Stimulated activated CD4-positive, alpha-beta T cell treated with anti-CD3 and anti-CD28 coated beads, Interleukin-4, amount 100 ng/mL, for 48 hours (primary cell): ENCODE measurements around the gene GRAMD1B.
"Not testable (repeated sequence)": the region's sequence is repeated elsewhere in the genome, so short reads cannot be mapped to it uniquely, and the experiment has no call there.

Experiments used
- DNase-seq, 2 donors: peaks; one replicate each; pipeline ENCODE4 v3.0.0-alpha.2; 2020; ENCODE audit warnings: low read depth in 2 of 2

The GRAMD1B gene

GRCh38 chr11:123509737-123510578, 79.9 kb downstream of the GRAMD1B start:
- DNase-seq: no peak

- DNase-seq: no peak
Observed at GRCh38 chr11:123510579-123510905, 80.5 kb downstream of the GRAMD1B start.

GRCh38 chr11:123511037-123511870, 81.2 kb downstream of the GRAMD1B start:
- peak; percentile 70 to 75 for DNase-seq

- not testable (repeated sequence) for DNase-seq
Observed at GRCh38 chr11:123513309-123513708, 83.2 kb downstream of the GRAMD1B start.

GRCh38 chr11:123516238-123516637, 86.2 kb downstream of the GRAMD1B start:
- DNase-seq: no peak

GRCh38 chr11:123517559-123518364, 87.7 kb downstream of the GRAMD1B start:
- no peak for DNase-seq

GRCh38 chr11:123518496-123519054, 88.5 kb downstream of the GRAMD1B start:
- no peak for DNase-seq

GRCh38 chr11:123519055-123519796, 89.2 kb downstream of the GRAMD1B start:
- no peak for DNase-seq

GRCh38 chr11:123519797-123520193, 89.7 kb downstream of the GRAMD1B start:
- DNase-seq: no peak

- DNase-seq: not testable (repeated sequence)
Observed at GRCh38 chr11:123520476-123520875, 90.4 kb downstream of the GRAMD1B start.

- DNase-seq: no peak
Observed at GRCh38 chr11:123521001-123521400, 90.9 kb downstream of the GRAMD1B start.

GRCh38 chr11:123521930-123522329, 91.9 kb downstream of the GRAMD1B start:
- DNase-seq: no peak

GRCh38 chr11:123523539-123523938, 93.5 kb downstream of the GRAMD1B start:
- no peak for DNase-seq

- DNase-seq: no peak
Observed at GRCh38 chr11:123525097-123525496, 95.0 kb downstream of the GRAMD1B start.

GRCh38 chr11:123525511-123525918, 95.4 kb downstream of the GRAMD1B start:
- no peak for DNase-seq

GRCh38 chr11:123526027-123526805, 96.1 kb downstream of the GRAMD1B start:
- no peak for DNase-seq

- no peak for DNase-seq
Observed at GRCh38 chr11:123526918-123527317, 96.8 kb downstream of the GRAMD1B start.

GRCh38 chr11:123527526-123527925, 97.5 kb downstream of the GRAMD1B start:
- no peak for DNase-seq

GRCh38 chr11:123527947-123528346, 97.9 kb downstream of the GRAMD1B start:
- no peak for DNase-seq

GRCh38 chr11:123531325-123531724, 101.3 kb downstream of the GRAMD1B start:
- no peak for DNase-seq
